Stimulated activated CD8-positive, alpha-beta memory T cell treated with anti-CD3 and anti-CD28 coated beads, Interleukin-12 subunit alpha, Interleukin-12 subunit beta, amount 100 ng/mL, for 4 hours (primary cell): Measurements from ENCODE around the gene CNOT1.
"Not testable (repeated sequence)": the region's sequence is repeated elsewhere in the genome, so short reads cannot be mapped to it uniquely, and the experiment has no call there.

Source experiments
- DNase-seq: peaks from one replicate; pipeline ENCODE4 v3.0.0-alpha.2; 2020; ENCODE audit warnings: low read depth

CNOT1 gene

DNA sequence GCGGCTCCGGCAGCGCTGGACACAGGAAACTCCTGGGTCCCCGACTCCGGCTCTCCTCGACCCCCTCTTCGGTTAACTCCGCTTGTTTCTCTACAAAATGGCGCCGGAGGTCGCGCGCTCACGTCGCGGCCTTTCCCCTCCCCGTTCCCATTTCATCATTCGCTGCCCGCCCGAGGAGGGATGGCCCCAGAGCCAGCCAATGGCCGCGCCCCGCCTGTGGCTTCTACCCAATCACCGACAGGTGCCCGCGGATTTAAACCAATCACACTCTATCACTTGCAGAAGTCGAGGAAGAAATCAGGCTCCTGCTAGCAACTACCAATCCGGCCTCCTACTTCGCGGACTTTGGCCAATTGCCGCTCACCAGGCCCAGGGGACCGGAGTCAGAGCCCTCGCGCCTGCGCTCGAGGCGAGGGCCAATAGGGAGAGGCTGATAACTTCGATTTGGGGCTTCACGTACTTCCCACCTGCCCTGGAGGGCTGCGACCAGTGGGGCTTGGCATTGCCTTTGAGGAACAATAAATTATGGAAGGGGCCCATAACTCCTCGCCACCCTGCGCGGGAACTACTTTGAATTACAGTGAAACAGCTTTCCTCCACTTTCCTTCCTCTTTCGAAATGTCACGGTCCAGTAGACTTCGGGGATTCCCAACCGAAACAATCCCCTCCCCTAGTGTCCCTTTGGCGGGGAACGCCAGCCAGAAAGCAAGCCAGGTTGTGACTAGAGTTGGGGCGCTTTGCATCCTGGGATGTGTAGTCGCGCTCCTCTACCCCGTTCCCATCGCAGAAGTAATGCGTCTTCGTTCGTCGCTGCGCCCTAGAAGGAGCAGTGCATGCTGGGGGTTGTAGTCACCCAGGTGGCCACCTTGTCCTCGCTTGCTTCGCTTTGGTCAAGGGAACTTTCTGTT is at the start of gene CNOT1:
CNOT1 (minus strand) TSS at position 94 of the 908 bp plus-strand sequence. CDS start 30,489 bp downstream, outside the sequence.
- peak; percentile 95 for DNase-seq

DNA sequence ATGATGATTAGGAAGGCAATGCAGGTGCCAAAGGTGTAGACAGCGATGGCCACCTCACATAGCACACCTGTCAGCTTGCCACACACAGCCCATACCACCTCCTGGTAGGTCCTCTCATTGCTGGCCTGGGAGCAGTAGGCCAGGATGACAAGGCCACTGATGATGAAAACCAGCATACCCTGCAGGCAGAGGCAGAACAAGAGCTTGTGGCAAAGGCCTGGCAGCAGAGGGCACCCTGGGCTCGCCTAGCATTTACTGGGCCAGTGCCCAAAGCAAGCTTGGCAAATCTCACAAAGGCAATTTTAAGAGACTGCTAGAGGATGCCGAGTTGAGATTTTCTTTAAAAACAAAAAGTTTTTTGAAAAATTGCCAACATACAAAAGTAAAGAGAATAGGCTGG is 49.1 kb upstream of the CNOT1 start:
- DNase-seq: no peak

DNA sequence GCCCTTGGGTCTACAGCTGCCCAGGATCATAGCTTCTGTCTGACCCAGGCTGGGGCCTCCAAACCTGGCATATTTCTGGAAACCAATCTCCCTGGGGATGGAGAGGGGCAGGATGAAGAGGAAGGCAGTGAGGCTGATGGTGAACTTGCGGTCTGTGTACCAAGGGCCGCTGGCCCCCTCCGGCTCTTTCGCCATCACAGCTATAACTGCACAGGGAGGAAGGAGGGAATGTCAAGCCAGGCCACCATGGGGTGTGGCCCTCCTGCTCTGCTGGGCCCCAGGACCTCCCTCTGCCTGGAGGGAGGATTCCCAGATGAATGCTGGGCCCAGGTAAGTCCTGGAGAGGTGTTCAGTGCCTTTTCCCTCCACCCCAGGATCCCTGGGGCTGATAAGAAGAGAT is 48.6 kb upstream of the CNOT1 start:
- no peak for DNase-seq

DNA sequence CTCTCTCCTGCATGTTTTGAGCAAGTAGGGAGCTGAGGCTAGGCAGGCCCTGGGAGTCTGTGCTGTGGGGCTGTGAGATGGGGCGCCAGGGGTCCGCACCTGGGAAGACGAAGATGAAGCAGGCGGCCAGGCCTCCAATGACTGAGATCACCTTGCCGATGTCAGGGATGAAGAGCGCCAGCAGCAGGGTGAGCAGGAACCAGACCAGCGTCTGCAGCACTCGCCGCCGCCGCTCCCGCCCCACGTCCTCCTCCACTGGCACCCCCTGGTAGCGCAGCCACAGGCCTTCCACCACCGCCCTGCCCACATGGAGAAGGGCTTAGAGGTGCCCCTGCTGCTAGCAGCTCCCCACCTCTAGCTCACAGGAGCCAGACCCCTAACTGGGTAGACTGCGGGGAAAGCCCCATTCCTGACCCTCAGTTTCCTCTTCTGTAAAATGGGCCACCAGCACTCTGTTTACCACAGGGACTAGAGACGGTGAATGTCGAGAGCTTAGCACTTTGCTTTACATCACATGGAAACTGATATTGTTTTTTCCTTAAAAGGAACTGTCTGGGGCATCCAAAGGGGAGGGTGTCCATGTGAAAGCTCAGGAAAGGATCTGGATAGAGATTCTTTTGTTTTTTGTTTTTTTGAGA is 41.4 kb upstream of the CNOT1 start:
- DNase-seq: no peak

DNA sequence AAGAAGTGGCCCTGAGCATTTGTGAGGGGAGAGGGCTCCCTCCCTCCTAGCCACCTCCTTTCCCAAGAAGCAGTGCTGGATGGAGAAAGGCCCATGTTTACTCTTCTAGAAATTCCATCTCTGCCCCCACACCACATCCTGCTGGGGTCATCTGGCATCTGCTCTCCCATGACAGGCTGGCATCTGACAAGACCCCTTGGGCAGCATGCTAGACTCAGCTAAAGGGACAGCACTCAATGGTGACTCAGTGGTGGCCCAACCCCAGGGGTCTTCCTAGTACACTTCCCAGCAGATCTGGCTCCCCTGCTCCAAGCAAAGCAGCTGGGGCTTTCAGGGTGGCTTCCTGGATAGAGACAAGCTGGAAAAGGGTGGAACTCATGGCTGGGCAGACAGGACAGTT is 40.6 kb upstream of the CNOT1 start:
- no peak for DNase-seq

DNA sequence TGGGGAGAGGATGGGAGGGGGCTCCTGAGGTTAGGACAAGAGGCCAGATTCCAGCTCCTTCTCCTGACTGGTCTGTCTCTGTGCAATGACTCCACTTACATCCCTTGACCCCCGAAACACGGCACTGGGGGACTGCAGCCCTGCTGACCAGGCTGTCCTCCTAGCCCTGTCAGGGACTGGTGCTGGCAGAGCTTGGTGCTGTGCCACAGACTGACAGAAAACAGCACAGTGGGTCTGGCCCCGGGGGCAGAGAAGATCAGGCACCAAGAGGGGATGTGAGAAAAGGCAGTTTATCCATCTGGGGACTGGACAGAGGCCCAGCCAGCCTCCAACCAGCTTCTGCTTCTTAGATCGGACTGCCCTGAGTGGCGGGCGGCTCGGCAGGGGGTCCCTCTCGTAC is 35.6 kb upstream of the CNOT1 start:
- no peak for DNase-seq

DNA sequence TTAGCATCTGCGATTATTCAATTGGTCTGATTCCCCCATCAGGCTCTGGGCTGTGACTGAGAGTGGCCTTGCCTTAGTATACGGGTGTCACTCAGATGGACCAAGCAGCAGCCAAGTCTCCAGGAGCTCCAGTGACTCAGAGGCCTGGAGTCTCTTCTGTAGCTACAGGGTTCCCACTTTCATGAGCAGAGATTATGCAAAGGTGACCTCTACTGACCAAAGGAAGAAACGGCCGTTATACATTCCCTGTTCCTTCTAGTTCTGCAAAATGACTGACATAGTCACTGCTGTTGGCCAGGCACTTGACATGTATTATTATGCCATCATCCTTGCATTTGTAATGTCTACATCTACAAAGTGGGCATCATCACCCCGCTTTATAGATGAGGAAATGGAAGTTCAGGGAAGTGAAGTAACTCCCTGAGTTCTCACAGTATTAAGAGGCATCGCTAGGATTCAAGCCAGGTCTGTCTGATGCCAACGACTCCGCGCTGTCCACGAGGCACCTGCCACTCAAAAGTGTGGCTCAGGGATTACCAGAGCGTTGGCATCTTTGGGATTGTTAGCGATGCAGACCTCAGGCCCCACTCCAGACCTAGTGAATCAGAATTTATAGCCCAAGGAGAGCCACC is 31.7 kb upstream of the CNOT1 start:
- DNase-seq: no peak

DNA sequence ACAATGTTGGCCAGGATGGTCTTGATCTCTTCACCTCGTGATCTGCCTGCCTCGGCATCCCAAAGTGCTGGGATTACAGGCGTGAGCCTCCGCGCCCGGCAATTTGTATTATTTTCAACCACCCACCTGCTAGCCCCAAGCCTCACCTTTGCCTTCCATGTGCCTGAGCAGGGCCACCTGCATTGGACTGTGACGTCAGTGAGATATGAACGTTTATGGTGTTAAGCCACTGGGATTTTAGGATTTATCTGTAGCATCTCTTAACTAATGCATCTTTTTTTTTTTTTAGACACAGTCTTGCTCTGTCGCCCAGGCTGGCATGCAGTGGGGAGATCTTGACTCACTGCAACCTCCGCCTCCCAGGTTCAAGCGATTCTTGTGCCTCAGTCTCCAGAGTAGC is 30.3 kb upstream of the CNOT1 start:
- not testable (repeated sequence) for DNase-seq

DNA sequence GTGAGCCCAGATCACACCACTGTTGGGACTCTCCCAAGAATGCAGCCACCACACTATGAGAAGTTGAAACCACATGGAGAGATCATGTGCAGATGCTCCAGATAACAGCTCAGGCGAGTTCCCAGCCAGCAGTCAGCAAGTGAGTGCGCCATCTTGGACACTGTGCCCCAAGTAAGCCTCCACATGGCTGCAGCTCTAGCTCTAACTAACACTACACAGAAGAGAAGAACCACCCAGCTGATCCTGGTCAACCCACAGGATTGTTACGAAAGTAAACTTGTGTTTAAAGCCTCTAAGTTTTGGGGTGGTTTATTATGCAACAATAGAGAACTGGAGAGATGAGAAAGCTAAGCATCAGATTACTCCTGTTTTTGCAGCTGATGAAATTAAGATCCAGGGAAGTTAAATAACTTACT is 29.2 kb upstream of the CNOT1 start:
- DNase-seq: no peak

DNA sequence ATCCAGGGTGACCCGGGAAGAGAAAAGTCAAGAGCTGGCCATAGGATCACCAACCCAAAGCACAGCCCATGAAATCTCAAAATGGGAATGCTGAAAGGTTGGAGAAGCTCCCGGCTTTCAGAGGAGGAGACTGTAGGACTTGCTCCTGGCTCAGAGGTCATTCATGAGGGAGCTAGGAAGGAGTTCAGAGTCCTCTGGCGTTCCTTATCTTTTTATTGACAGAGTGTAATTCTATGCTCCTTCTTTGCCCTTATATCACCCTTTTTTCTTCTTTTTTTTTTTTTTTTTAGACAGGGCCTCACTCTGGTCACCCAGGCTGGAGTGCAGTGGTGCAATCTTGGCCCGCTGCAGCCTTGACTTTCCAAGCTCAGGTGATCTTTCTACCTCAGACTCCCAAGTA is 27.3 kb upstream of the CNOT1 start:
- no peak for DNase-seq

DNA sequence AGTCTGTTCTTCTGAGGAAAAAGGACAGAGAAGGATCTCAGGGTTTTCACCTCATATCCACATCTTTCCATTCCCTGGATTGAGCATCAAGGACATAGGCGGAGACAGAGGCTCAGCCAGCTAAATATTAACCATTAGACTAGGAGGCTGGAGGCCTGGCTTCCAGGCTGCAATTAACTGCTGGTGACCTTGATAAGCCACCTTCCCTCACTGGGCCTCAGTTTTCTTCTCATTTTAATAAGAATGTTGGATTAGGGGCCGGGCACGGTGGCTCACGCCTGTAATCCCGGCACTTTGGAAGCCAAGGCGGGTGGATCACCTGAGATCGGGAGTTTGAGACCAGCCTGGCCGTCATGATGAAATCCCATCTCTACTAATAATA is 25.6 kb upstream of the CNOT1 start:
- no peak for DNase-seq

DNA sequence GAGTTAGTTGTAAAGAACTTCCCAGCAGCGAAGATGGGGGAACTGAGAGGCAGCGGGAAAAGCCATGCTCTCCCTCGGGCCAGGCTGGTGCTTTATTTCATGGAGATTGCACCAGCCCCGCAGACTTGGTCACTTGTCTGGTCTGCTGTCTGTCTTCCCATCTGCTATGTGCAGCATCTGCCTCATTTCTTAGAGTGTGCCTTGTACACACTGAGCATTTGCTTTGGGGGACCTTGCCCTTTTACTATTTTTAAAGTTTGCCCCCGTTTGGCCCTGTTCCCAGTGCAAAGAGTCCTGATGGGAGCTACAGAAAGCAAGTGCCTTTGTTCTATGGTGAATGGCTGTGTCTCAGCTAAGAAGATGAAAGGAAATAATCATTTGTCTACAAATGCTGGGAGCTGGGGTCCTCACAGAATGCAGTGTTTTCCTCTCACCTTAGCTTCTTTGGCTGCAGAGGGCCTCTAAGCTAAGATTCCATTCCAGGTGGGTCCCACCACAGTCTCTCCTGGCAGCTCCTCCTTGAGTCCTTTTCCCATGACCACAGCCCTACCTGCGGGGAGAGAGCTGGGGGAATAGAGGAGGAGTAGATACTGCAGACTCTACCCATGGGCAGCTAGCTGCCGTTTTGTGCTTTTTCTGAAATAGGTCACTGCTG is 25.1 kb upstream of the CNOT1 start:
- no peak for DNase-seq

DNA sequence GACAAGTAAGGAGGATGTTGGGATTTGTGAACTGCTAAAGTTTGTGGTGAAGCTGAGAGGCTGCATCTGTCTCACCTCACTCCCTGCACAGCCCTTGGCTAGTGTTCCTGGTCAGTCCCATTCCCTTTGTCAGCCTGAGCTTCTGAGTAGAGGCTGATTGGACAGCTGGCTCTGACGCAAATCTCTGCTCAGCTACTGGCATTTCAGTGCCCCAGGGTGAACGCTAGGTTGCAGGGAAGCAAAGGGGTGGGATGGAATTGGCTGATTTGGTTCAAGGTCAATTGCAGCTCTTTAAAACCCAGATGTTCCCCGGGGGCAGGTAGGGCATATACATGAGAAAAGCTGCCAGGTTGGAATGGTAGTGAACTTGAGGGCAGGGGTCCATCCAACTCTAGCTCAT is 23.1 kb upstream of the CNOT1 start:
- no peak for DNase-seq

DNA sequence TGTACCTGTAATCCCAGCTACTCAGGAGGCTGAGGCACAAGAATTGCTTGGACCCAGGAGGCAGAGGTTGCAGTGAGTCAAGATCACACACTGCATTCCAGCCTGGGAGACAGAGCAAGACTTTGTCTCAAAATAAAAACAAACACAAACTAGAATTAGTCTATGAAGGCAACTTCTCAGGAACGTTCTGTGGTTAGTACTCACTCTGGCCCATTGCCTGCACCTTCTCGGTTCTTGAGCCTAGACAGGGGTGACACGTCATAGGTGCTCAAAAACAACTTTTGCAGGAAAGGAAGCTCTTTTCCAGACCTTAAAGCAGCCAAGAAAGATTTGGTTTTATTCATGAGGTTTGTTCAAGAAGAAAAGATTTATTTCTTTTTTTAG is 22.3 kb upstream of the CNOT1 start:
- no peak for DNase-seq

DNA sequence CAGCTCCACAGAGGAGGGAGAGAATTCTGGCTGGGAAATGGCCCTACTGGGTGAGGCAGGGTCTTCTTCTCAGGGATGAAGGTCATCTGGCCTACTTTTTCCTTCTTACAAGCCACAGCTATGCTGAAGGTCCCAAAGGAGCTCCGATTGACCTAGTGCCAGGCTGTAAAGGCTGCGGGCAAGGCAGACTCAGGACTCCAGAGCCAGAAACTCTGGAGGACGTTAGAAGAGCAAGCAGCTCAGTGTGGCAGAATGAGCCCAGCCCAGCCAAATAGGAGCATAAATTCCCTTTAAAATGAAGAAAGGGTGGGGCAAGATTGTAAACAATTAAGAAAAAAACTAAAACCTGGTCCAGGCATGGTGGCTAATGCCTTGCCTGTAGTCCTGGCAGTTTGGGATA is 20.1 kb upstream of the CNOT1 start:
- no peak for DNase-seq

DNA sequence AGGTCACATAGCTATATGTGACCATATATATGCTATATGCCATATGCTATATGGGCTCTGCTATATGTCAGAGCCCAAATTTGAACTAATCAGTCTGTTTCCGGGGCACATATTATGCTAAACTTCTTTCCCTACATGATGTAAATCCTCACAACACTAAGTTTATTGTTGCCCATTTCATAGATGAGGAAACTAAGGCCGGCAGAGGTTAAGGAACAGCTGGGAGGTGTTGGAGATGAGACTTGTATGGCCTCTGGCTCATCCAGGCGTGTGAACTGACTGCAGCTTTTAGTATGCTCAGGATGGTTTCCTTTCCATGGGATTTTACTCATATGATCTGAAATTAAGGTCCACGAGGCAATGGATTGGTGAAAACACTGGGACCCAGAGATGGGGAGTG is 17.5 kb upstream of the CNOT1 start:
- no peak for DNase-seq

DNA sequence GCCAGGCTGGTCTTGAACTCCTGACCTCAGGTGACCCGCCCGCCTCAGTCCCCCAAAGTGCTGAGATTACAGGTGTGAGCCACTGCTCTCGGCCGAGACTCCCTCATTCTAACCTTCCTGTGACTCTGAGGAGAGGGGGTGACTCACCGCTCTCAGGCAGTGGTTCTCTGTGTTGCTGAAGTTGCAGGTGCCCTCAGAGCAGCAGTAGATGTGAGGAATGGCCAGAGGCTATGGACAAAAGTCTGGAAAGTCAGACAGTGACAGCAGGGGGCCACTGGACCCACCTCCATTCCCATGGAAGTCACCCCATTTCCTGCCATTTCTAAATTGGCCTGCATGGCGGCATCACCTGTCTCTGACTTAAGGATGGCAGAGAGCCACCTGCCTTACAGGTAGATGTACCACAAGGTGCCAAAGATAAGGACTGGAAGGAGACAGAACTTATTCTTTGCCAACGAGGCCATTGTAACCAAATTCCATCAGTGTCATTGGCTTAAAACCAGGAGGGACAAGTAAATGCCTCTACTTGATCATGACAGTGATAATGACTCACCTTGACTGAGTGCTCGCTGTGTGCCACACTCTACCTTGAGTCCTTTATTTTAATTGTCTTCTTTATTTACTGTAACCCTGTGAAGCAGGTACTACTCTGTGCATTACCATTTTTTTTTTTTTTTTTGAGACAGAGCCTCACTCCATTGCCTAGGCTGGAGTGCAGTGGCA is 15.3 kb upstream of the CNOT1 start:
- DNase-seq: no peak

DNA sequence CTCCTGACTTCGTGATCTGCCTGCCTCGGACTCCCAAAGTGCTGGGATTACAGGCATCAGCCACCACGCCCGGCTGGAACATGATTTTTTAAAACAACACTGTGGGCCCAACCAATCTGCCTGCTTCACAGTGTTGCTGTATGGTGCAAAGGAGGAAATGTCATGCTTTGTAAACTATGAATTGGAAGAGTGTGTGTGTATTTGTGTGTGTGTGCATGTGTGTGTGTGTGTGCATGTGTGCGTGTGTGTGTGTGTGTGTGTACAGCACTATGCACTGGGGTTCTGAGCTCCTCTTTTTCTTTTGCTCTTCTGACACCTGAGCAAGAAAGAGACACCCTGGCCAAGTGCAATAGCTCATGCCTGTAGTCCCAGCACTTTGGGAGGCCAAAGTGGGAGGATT is 14.5 kb upstream of the CNOT1 start:
- DNase-seq: no peak

DNA sequence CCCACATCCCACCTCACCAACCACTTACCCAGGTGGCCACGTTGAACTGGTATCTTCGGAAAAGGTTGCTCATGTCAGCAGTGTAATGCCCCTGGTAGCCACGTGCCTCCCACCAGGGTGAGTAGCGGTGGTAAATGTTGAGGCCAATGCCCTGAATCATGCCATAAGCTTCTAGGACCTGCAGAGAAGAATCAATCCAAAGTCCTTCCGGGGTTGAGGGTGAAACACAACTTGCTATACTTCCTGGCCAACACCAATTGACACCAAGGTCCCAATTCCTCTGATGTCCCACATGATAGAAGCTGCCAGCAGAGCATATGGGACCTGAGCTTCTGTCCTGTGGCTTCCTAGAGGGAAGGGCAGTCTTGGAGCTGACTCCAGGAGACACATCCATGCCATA is 11.3 kb upstream of the CNOT1 start:
- no peak for DNase-seq

DNA sequence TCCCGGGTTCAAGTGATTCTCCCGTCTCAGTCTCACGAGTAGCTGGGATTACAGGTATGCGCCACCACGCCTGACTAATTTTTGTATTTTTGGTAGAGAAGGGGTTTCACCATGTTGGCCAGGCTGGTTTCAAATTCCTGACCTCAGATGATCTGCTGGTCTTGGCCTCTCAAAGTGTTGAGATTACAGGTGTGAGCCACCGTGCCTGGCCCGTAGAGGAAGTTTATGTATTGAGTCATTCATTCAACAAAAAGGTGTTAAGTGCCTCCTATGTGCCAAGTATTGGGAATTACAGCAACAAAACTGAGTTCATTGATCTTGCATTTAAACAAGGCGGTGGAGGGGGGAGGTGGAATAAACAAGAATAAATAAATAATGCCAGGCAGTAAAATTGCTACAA is 10.2 kb upstream of the CNOT1 start:
- no peak for DNase-seq

DNA sequence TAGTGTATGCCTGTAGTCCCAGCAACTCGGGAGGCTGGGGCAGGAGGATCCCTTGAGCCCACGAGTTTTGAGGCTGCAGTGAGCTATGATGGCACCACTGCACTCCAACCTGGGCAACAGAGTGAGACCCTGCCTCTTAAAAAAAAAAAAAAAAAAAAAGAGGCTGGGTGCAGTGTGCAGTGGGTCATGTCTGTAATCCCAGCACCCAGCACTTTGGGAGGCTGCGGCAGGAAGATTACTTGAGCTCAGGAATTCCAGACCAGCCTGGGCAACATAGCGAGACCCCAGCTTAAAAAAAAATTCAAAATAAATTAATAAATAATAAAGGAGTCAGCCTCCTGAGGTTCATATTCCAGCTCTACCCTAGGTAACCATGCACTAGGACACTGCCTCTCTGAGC is 9.6 kb upstream of the CNOT1 start:
- DNase-seq: no peak
